Ascending aorta (tissue), 2 donors: Measurements from ENCODE around the gene CCDC183. TPM values are rescaled to one million over a fixed set of nuclear protein-coding genes. Genes with fewer than 3 reads are reported as not detected.
"Not testable (repeated sequence)": the region's sequence is repeated elsewhere in the genome, so short reads cannot be mapped to it uniquely, and the experiment has no call there.

Experiments used
- DNase-seq, 2 donors: peaks; one replicate each; pipeline ENCODE4 v3.0.0-alpha.2; 2019; ENCODE audit warnings: low spot score in 2 of 2
- H3K27ac ChIP-seq, 2 donors: fragments of 200-600 bp; sonication (generic); one replicate each; pipeline ENCODE4 v1.5.1; 2016 to 2017; ENCODE audit warnings: mild to moderate bottlenecking in 1 of 2
- H3K27me3 ChIP-seq: fragments of 200-600 bp; sonication (generic); one replicate; pipeline ENCODE4 v1.5.1; 2017
- H3K36me3 ChIP-seq, 2 donors: fragments of 200-600 bp; sonication (generic); one replicate each; pipeline ENCODE4 v1.5.1; 2016
- H3K4me1 ChIP-seq, 2 donors: fragments of 200-600 bp; sonication (generic); one replicate each; pipeline ENCODE4 v1.5.1; 2016 to 2017; ENCODE audit warnings: mild to moderate bottlenecking in 1 of 2
- H3K4me3 ChIP-seq, 2 donors: fragments of 200-600 bp; sonication (generic); one replicate each; pipeline ENCODE4 v1.5.1; 2016 to 2017; ENCODE audit warnings: mild to moderate bottlenecking in 1 of 2
- H3K9me3 ChIP-seq, 2 donors: fragments of 200-600 bp; sonication (generic); one replicate each; pipeline ENCODE4 v1.5.1; 2016
- intact Hi-C: fragments of 100-400 bp; cut with DNase I; formaldehyde crosslinking; loops from one replicate; pipeline ENCODE4 v1.15.1; 2023
- total RNA-seq: library from RNA; depleted of rRNA; stranded (reverse); fragments of >200 nt; gene quantifications from one replicate; pipeline ENCODE4 v1.1.0, GENCODE V29; 2016
- TF ChIP-seq, protein P1 (sequence below), 3 experiments: fragments of 200-600 bp in 2 of 3; fragments of 450-650 bp in 1 of 3; sonication (generic) in 2 of 3; IDR thresholded peaks; one replicate each; pipeline ENCODE4 v1.5.1; 2016 to 2019; ENCODE audit warnings: antibody characterized with exemption in 3 of 3, mild to moderate bottlenecking in 1 of 3, moderate library complexity in 1 of 3

The CCDC183 gene
- total RNA-seq, 1 donor from 2014 or later, result not detected

DNA sequence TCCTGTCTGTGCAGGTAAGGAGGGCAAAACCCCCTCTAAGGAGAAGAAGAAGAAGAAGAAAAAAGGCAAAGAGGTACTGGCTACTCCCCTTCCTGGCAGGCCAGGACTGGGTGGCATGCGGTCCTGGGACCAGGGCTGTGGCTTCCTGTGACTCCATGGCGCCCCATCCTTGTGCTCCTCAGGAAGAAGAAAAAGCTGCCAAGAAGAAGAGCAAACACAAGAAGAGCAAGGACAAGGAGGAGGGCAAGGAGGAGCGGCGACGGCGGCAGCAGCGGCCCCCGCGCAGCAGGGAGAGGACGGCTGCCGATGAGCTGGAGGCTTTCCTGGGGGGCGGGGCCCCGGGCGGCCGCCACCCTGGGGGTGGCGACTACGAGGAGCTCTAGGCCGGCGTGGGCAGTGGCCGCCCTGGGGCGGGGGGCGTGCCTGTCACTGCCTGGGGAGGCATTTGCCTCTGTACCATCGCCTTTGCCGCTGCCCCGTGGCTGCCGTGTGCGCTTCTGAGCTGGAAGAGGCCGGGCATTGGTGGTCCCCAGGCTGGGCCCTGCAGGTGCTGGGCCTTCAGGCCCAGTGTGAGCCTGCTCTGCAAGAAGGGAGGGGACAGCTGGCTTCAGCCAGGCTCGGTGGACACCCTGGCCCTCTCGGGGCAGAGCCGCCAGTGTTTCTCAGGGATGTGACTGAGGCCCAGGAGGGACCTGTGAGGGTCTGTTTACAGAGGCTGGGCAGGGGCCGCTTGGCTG, 44.2 kb downstream of the CCDC183 start:
- no peaks in the 10 kb centered on the region for H3K9me3 ChIP-seq
- TF ChIP-seq, protein P1, sequence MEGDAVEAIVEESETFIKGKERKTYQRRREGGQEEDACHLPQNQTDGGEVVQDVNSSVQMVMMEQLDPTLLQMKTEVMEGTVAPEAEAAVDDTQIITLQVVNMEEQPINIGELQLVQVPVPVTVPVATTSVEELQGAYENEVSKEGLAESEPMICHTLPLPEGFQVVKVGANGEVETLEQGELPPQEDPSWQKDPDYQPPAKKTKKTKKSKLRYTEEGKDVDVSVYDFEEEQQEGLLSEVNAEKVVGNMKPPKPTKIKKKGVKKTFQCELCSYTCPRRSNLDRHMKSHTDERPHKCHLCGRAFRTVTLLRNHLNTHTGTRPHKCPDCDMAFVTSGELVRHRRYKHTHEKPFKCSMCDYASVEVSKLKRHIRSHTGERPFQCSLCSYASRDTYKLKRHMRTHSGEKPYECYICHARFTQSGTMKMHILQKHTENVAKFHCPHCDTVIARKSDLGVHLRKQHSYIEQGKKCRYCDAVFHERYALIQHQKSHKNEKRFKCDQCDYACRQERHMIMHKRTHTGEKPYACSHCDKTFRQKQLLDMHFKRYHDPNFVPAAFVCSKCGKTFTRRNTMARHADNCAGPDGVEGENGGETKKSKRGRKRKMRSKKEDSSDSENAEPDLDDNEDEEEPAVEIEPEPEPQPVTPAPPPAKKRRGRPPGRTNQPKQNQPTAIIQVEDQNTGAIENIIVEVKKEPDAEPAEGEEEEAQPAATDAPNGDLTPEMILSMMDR (IDR thresholded peaks at IDR 0.05), result no peak
- no peak for DNase-seq
- peaks cover 3 to 22% of the 10 kb centered on the region in 2 donors for H3K4me1 ChIP-seq
- no peak overlapping the region for H3K4me3 ChIP-seq
- peaks cover 17 to 51% of the 10 kb centered on the region in 2 donors for H3K36me3 ChIP-seq
- intact Hi-C loops, result no loop called here
- H3K27ac ChIP-seq, result no peak overlapping the region
- peaks cover 15% of the 10 kb centered on the region for H3K27me3 ChIP-seq

DNA sequence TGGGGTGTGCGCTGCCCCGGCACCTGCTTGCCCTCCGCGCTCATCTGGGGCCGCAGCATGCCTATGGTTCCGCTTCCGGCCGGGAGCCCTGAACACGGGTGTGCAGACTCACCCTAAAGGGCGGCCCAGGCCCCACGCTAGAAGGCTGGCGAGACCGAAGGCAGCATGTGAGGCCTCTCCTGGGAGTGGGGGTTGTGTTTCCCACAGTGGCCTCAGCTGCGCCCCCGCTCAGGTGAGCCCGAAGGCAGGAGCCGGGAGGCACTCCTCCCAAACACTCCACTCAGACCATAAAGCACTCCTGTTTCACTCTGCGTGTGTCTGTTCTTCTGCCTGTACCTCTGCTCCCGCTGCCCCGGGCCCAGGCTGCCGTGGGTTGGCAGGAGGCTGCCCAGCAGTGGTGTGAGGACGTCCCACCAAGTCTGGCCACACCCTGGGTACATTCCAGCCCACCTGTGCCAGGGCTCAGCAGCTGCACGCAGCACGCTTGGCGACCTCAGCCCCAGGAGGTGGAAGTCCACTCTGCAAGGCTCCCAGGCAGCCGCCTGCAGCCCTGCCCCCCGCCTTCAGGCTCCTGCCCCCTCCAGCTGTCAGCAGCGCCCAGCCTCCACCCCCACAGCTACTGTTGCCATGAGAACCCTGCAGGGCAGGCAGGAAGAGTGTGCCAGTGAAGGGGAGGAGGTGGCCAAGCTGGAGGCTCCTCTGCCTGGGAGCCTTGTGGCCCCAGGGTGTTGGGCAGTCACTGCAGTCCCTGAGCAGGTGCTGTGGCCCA, 44.9 kb downstream of the CCDC183 start:
- Histone ChIP-seq H3K36me3 (peaks cover 13 to 44% of the 10 kb centered on the region in 2 donors), H3K9me3 (no peaks in the 10 kb centered on the region), H3K4me3 (no peak overlapping the region), H3K4me1 (peaks cover 3 to 22% of the 10 kb centered on the region in 2 donors), H3K27ac (no peak overlapping the region), H3K27me3 (peaks cover 22% of the 10 kb centered on the region)
- TF ChIP-seq, protein P1 (IDR thresholded peaks at IDR 0.05), result no peak
- DNase-seq, result peak in 1 of 2 donors; percentile 64
- intact Hi-C loops, result no loop called here

DNA sequence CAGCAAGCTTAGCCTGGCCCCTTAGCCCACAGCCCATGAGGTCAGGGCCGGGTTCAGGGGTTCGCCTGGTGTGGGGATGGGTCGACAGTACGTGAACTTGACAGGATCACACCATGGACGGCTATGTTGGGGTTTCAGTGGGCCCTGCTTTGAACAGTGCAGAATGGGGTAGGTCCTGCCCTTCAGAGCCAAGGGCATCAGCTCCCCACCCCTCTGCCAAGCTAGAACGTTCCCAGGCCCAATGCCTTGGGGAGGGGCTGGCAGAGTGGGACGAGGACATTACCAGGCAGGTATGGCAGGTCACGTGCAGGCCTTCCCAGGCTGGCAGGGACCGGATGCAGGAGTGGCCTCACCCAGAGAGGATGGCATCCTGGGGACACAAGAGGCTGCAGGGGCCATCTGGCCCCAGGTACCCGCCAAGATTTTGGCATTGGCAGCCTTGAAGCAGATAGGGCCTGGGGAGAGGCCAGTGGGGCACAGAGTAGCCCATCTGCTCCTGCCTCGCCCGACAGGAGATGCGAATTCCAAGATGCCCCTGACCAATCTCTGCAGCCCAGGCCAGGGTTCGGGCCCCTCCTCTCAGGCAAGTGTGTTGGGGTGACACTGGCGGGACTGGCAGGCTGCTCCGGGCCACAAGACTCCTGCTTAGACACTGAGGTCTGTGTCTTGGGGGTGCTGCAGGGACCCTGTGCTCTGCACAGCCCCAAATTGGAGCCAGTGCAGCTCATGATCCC, 45.7 kb downstream of the CCDC183 start:
- H3K4me3 ChIP-seq, result peak overlapping the region; percentile 49 to 71
- H3K27ac ChIP-seq, H3K9me3 ChIP-seq, intact Hi-C loops: not testable (repeated sequence)
- peaks cover 28% of the 10 kb centered on the region for H3K27me3 ChIP-seq
- H3K36me3 ChIP-seq, result peaks cover 13 to 37% of the 10 kb centered on the region in 2 donors
- peak in 1 of 2 donors; percentile 62 for DNase-seq
- H3K4me1 ChIP-seq, result peaks cover 3 to 26% of the 10 kb centered on the region in 2 donors

DNA sequence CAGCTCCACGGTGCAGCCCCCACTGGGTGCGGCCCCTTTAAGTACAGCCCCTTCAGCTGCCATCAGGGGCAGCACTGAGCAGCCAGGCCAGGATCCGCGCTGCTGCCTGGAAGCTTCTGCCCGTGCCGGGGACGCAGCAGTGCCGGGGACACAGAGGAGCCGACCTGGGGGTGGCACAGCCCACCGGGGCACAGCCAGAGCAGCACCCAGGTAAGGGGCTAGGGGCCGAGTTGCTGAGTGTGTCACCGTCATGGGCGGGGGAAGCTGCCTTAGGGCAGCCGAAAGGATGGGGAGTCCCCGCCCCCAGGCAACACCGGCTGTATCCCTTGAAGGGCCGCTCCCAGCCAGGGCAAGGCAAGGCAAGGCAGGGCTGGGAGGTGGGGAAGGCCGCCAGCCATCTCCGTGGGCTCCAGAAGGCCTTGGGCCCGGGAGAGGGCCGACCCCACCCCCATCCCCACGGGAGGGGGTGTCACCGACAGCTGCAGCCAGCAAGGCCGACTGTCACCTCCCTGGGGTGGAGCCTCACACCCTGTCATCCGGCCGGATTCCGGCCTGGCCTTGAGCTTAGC, 46.3 kb downstream of the CCDC183 start, which contains the start of gene AJM1:
TSS of gene AJM1 (plus strand) at position 99 of the 569 bp plus-strand sequence. CDS start 1,937 bp downstream, outside the sequence.
- intact Hi-C loops, result not testable (repeated sequence)

DNA sequence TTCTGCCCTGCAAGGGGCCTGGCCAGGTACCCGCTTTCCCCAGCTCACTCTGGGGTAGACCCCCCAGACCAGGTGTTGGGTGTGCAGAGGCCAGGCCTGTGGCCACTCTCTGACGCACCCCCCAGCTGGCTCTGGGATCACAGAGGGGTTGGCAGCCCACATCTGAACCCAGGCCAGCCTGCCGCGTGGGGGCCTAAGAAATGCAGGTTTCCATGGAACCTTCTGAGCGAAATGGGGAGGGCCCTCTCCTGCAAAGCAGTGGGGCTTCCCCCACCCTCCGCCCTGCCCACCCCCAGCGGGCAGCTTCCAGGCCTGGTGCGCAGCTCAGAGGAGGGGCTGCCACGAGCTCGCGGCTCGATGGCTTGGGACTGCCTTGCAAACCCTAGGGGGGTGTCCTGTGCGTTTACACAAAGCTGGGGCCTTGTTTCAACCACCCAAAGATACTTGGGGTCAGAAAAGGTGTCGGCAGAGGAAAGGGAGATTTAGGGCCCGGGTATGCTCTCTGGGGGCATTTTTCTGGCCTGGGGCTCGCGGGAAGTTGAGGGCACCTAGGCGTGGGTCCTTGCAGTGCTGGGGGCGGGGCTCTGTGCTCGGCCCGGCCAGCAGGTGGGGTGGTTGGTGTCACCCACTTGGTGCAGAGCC, 47.1 kb downstream of the CCDC183 start:
- peak overlapping the region in 1 of 2 donors; percentile 71 for H3K4me3 ChIP-seq
- H3K9me3 ChIP-seq, DNase-seq, H3K27ac ChIP-seq, intact Hi-C loops: not testable (repeated sequence)
- peaks cover 3 to 32% of the 10 kb centered on the region in 2 donors for H3K4me1 ChIP-seq
- H3K36me3 ChIP-seq, result peaks cover 13 to 26% of the 10 kb centered on the region in 2 donors
- peaks cover 34% of the 10 kb centered on the region for H3K27me3 ChIP-seq

More for the DNA sequence above, 46.3 kb downstream of the CCDC183 start, which contains the start of gene AJM1:
- peaks cover 34% of the 10 kb centered on the region for H3K27me3 ChIP-seq
- TF ChIP-seq, protein P1 (IDR thresholded peaks at IDR 0.05), result peak; percentile 77 to 96 (median 95)
- H3K27ac ChIP-seq, result peak within 1 kb of the TSS in 1 of 2 donors; percentile 58
- not testable (repeated sequence) for H3K9me3 ChIP-seq
- peaks cover 3 to 31% of the 10 kb centered on the region in 2 donors for H3K4me1 ChIP-seq
- peaks cover 13 to 34% of the 10 kb centered on the region in 2 donors for H3K36me3 ChIP-seq
- peak in 1 of 2 donors; percentile 86 for DNase-seq
- peak within 1 kb of the TSS; percentile 49 to 71 for H3K4me3 ChIP-seq
